Smooth muscle cell (in vitro differentiated cells): ENCODE data around the gene TOP2A. TPM values are rescaled to one million over a fixed set of nuclear protein-coding genes. Genes with fewer than 3 reads are reported as not detected.

ENCODE experiments used
- DNase-seq: peaks from one replicate; lab custom pipeline; 2025; ENCODE audit not compliant: unreplicated experiment; lab: John Stamatoyannopoulos, UW
- H2AFZ ChIP-seq: fragments of 200-600 bp; sonication (generic); 2 replicates; pipeline ENCODE4 v1.6.0; 2016; ENCODE audit warnings: antibody characterized with exemption, low read depth, mild to moderate bottlenecking
- H3F3A ChIP-seq: fragments of 200-600 bp; sonication (generic); 2 replicates; pipeline ENCODE4 v1.6.0; 2017; ENCODE audit warnings: antibody characterized with exemption, low read depth
- H3K27ac ChIP-seq: fragments of 200-600 bp; sonication (generic); 2 replicates; pipeline ENCODE4 v1.5.1; 2016; ENCODE audit warnings: low read depth, mild to moderate bottlenecking
- H3K27me3 ChIP-seq: fragments of 200-600 bp; sonication (generic); 2 replicates; pipeline ENCODE4 v1.6.1; 2016; ENCODE audit warnings: low read depth, mild to moderate bottlenecking
- H3K36me3 ChIP-seq: fragments of 200-600 bp; sonication (generic); 2 replicates; pipeline ENCODE4 v1.5.1; 2016; ENCODE audit warnings: low read depth
- H3K4me1 ChIP-seq: fragments of 200-600 bp; sonication (generic); 2 replicates; pipeline ENCODE4 v1.5.1; 2016; ENCODE audit warnings: low read depth
- H3K4me2 ChIP-seq: fragments of 200-600 bp; sonication (generic); 2 replicates; pipeline ENCODE4 v1.6.0; 2016; ENCODE audit warnings: mild to moderate bottlenecking
- H3K4me3 ChIP-seq: fragments of 200-600 bp; sonication (generic); 2 replicates; pipeline ENCODE4 v1.5.1; 2016; ENCODE audit warnings: mild to moderate bottlenecking
- H3K79me2 ChIP-seq: fragments of 200-600 bp; sonication (generic); 2 replicates; pipeline ENCODE4 v1.6.0; 2016; ENCODE audit warnings: low read depth, mild to moderate bottlenecking
- H3K9ac ChIP-seq: fragments of 200-600 bp; sonication (generic); 2 replicates; pipeline ENCODE4 v1.6.0; 2016; ENCODE audit warnings: low read depth
- H3K9me3 ChIP-seq: fragments of 200-600 bp; sonication (generic); replicated peaks from 2 replicates; pipeline ENCODE4 v1.5.1; 2016; ENCODE audit warnings: low read depth
- H4K20me1 ChIP-seq: fragments of 200-600 bp; sonication (generic); 2 replicates; pipeline ENCODE4 v1.6.0; 2016; ENCODE audit warnings: low read depth
- WGBS: methylation state at CpG from one replicate; pipeline ENCODE4 v1.1.7; 2016; ENCODE audit warnings: low lambda C conversion rate; 5-methylcytosine and 5-hydroxymethylcytosine counted together
- polyA plus RNA-seq: library from polyadenylated mRNA; unstranded; fragments of >200 nt; fragmentation: Nextera tagmentation; extraction: Ambion mirVana; gene quantifications from 2 replicates; pipeline ENCODE4 v1.2.1, GENCODE V29; 2016
- total RNA-seq: library from RNA; depleted of rRNA; stranded (reverse); fragments of >200 nt; gene quantifications from 2 replicates; pipeline ENCODE4 v1.2.3, GENCODE V29; 2014
- TF ChIP-seq, protein P1 (sequence below): fragments of 200-600 bp; sonication (generic); IDR thresholded peaks from 2 replicates; pipeline ENCODE4 v1.5.1; 2017; ENCODE audit warnings: borderline replicate concordance, mild to moderate bottlenecking, antibody characterized with exemption; ENCODE audit not compliant: insufficient read depth, poor library complexity, severe bottlenecking

The TOP2A gene
- total and polyA plus RNA-seq, 2 experiments from 2014 or later = 26.2 to 45.5 TPM

DNA sequence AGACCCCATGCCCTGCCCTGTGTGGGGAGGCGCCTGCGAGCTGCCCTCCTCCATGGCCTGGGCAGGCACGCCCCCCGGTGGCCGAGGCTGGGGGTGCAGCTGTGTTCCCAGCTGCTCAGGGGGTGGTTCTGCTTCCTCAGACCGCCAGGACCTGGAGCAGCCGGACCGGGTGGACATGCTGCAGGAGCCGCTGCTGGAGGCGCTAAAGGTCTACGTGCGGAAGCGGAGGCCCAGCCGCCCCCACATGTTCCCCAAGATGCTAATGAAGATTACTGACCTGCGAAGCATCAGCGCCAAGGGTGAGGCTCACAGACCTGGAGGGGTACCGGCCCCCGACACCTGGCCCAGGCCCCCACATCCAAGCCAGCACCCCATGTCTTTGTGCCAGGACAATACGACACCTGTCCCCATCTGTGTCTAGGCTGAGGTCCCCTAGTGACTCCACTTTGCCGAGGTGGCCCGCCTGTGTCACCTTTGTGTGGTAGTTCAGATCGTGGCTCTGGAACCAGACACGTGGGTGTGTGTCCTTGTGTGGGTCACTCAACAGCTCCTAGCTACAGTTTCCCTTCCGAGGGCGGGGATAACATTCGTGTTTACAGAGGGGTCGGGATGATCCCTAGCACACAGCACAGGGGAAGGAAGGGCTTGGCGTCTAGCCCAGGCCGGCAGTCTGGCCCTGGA lies 62.4 kb downstream of the TOP2A start:
- Histone ChIP-seq H3K27ac (no peak overlapping the region), H3K27me3 (no peaks in the 10 kb centered on the region), H3K79me2 (peaks cover 4% of the 10 kb centered on the region), H3K4me3 (no peak overlapping the region), H3K9ac (no peak overlapping the region), H4K20me1 (peaks cover 11% of the 10 kb centered on the region), H3K36me3 (no peaks in the 10 kb centered on the region), H3K9me3 (no peaks in the 10 kb centered on the region), H3F3A (no peaks in the 10 kb centered on the region), H3K4me1 (peaks cover 10% of the 10 kb centered on the region), H3K4me2 (no peak overlapping the region), H2AFZ (no peak overlapping the region)
- 62% methylated on average over 28 of the region's 29 CpGs for WGBS
- peak; percentile 57 for DNase-seq
- TF ChIP-seq, protein P1, sequence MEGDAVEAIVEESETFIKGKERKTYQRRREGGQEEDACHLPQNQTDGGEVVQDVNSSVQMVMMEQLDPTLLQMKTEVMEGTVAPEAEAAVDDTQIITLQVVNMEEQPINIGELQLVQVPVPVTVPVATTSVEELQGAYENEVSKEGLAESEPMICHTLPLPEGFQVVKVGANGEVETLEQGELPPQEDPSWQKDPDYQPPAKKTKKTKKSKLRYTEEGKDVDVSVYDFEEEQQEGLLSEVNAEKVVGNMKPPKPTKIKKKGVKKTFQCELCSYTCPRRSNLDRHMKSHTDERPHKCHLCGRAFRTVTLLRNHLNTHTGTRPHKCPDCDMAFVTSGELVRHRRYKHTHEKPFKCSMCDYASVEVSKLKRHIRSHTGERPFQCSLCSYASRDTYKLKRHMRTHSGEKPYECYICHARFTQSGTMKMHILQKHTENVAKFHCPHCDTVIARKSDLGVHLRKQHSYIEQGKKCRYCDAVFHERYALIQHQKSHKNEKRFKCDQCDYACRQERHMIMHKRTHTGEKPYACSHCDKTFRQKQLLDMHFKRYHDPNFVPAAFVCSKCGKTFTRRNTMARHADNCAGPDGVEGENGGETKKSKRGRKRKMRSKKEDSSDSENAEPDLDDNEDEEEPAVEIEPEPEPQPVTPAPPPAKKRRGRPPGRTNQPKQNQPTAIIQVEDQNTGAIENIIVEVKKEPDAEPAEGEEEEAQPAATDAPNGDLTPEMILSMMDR = peak; percentile 96

- TF ChIP-seq, protein P1 = no peak
- Histone ChIP-seq H3K79me2 (peaks cover 6% of the 10 kb centered on the region), H3K4me2 (no peak overlapping the region), H3K9me3 (no peaks in the 10 kb centered on the region), H3K4me3 (no peak overlapping the region), H4K20me1 (peaks cover 19% of the 10 kb centered on the region), H3K27me3 (no peaks in the 10 kb centered on the region), H3K27ac (no peak overlapping the region), H3F3A (no peaks in the 10 kb centered on the region), H2AFZ (no peak overlapping the region), H3K4me1 (peaks cover 15% of the 10 kb centered on the region), H3K9ac (no peak overlapping the region), H3K36me3 (no peaks in the 10 kb centered on the region)
- no peak for DNase-seq
- WGBS = 87% methylated on average over 30 of the region's 30 CpGs
Observed at GRCh38 chr17:40354221-40355122, 63.2 kb downstream of the TOP2A start.

DNA sequence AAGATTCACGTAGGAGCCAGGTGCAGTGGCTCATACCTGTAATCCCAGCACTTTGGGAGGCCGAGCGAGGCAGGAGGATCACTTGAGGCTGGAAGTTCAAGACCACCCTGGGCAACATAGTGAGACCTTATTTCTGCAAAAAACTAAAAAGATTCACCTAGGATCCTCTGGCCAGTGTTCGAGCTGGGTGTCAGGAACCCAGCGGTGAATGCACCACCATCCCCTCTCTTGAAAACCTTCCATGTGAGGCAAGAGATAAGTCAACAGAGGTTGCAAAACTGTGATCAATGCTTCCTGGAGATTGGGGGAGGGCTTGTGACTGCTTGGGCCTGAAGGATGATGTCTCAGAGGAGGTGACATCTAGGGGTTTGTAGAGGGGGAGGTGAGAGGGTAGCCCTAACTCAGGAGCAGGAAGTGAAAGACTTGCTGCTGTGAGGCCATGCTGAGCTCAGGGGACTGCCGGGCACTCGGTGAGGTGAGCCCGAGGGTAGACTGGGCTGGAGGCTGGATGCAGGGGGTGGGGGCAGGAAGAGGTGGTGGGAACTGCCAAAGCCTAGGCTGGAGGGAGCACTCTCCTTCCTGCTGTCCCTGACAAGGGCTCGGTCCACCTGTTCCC lies 64.8 kb downstream of the TOP2A start:
- H3K9ac ChIP-seq = no peak overlapping the region
- no peaks in the 10 kb centered on the region for H3K36me3 ChIP-seq
- no peak overlapping the region for H3K4me2 ChIP-seq
- no peaks in the 10 kb centered on the region for H3F3A ChIP-seq
- H4K20me1 ChIP-seq = peaks cover 35% of the 10 kb centered on the region
- TF ChIP-seq, protein P1 = no peak
- no peak for DNase-seq
- H3K27me3 ChIP-seq = no peaks in the 10 kb centered on the region
- 91% methylated on average over 8 of the region's 9 CpGs for WGBS
- no peak overlapping the region for H3K4me3 ChIP-seq
- peaks cover 14% of the 10 kb centered on the region for H3K79me2 ChIP-seq
- H3K4me1 ChIP-seq = peaks cover 18% of the 10 kb centered on the region
- no peaks in the 10 kb centered on the region for H3K9me3 ChIP-seq
- H3K27ac ChIP-seq = no peak overlapping the region
- H2AFZ ChIP-seq = no peak overlapping the region
